ENCODE measurements around the gene ELL.
"Not testable (repeated sequence)": the region's sequence is repeated elsewhere in the genome, so short reads cannot be mapped to it uniquely, and the experiment has no call there.

DNA sequence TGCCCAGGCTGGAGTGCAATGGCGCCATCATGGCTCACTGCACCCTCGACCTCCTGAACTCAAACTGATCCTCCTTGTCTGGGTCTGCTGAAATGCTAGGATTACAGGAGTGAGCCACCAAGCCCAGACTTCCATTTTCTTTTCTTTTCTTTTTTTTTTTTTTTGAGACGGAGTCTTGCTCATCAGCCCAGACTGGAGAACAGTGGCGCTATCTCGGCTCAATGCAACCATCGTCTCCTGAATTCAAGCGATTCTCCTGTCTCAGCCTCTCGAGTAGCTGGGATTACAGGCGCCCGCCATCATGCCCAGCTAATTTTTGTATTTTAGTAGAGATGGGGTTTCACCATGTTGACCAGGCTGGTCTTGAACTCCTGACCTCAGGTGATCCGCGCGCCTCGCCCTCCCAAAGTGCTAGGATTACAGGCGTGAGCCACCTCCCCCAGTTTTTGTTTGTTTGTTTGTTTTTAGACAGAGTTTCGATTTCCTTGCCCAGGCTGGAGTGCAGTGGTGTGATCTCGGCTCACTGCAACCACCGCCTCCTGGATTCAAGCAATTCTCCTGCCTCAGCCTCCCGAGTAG lies 1.1 kb upstream of the ELL start:
- not testable (repeated sequence) for TF ChIP-seq EZH2 (IDR thresholded peaks at IDR 0.05); SIN3A (IDR thresholded peaks at IDR 0.05; ENCODE audit: low read depth); SP1 (IDR thresholded peaks at IDR 0.05; ENCODE audit: low read depth); POLR2AphosphoS5 (IDR thresholded peaks at IDR 0.05; ENCODE audit: low read depth, low read length); YY1 (IDR thresholded peaks at IDR 0.05; ENCODE audit: extremely low read depth, insufficient replicate concordance, low read depth, low read length); ELF1 (IDR thresholded peaks at IDR 0.05; ENCODE audit: borderline replicate concordance, low read depth); FOSL1 (IDR thresholded peaks at IDR 0.05; ENCODE audit: low read depth); EZH2phosphoT487 (IDR thresholded peaks at IDR 0.05; ENCODE audit: borderline replicate concordance)
- TF ChIP-seq, protein P1, sequence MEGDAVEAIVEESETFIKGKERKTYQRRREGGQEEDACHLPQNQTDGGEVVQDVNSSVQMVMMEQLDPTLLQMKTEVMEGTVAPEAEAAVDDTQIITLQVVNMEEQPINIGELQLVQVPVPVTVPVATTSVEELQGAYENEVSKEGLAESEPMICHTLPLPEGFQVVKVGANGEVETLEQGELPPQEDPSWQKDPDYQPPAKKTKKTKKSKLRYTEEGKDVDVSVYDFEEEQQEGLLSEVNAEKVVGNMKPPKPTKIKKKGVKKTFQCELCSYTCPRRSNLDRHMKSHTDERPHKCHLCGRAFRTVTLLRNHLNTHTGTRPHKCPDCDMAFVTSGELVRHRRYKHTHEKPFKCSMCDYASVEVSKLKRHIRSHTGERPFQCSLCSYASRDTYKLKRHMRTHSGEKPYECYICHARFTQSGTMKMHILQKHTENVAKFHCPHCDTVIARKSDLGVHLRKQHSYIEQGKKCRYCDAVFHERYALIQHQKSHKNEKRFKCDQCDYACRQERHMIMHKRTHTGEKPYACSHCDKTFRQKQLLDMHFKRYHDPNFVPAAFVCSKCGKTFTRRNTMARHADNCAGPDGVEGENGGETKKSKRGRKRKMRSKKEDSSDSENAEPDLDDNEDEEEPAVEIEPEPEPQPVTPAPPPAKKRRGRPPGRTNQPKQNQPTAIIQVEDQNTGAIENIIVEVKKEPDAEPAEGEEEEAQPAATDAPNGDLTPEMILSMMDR (IDR thresholded peaks at IDR 0.05 in 2 of 3, conservative IDR thresholded peaks at IDR 0.05 in 1 of 3; ENCODE audit: borderline replicate concordance in 1 of 3, insufficient read depth in 1 of 3, low read depth in 2 of 3, low read length in 2 of 3), result not testable (repeated sequence)
